ENCODE measurements around the gene CACNA2D2. TPM values are rescaled to one million over a fixed set of nuclear protein-coding genes. Genes with fewer than 3 reads are reported as not detected.

Gene CACNA2D2
- total and polyA plus RNA-seq, 2 of the 8 experiments (the other 6 are each of a cell fraction or from before 2014, with no cell fraction given) = 14.1 to 25.0 TPM

- no peak for FAIRE-seq
- Histone ChIP-seq H4K91ac (replicated peaks; ENCODE audit: insufficient read length, low read length) (no peak overlapping the region), H3K36me3 (ENCODE audit: control insufficient read depth in 2 of 4, insufficient read depth in 4 of 4, low read length in 3 of 4) (no peaks in the 10 kb centered on the region), H3K23me2 (ENCODE audit: low read depth, low read length) (no peaks in the 10 kb centered on the region; the same call in 1 of the 2 replicates), H4K20me1 (replicated peaks in 1 of 2; ENCODE audit: control insufficient read depth in 1 of 2, insufficient read depth in 2 of 2, low read length in 2 of 2) (peaks cover 1 to 6% of the 10 kb centered on the region in 2 experiments), H3K9ac (replicated peaks in 1 of 4; ENCODE audit: extremely low read depth in 1 of 4, low read depth in 3 of 4, low read length in 3 of 4) (no peak overlapping the region), H3K4ac (replicated peaks; ENCODE audit: insufficient read length, low read depth, low read length) (no peak overlapping the region), H2BK20ac (ENCODE audit: low read length) (no peak overlapping the region), H2AFZ (ENCODE audit: low read length) (no peak overlapping the region), H2BK120ac (replicated peaks; ENCODE audit: low read depth, low read length) (no peak overlapping the region), H3K4me1 (replicated peaks in 1 of 4; ENCODE audit: control insufficient read depth in 3 of 4, insufficient read depth in 4 of 4, low read length in 3 of 4) (peaks cover 0 to 10% (median 2%) of the 10 kb centered on the region in 4 experiments; a peak in 5 of 7 replicates), H3K18ac (ENCODE audit: extremely low read depth, low read length) (no peak overlapping the region), H2BK5ac (ENCODE audit: low read depth, low read length) (no peak overlapping the region), H3K56ac (replicated peaks; ENCODE audit: insufficient read length, low read depth, low read length) (no peak overlapping the region), H3K14ac (ENCODE audit: insufficient read length) (no peak overlapping the region), H3K23ac (ENCODE audit: insufficient read length) (no peak overlapping the region), H3K4me3 (ENCODE audit: extremely low read depth in 1 of 4, insufficient read depth in 2 of 4, low read depth in 3 of 4, low read length in 4 of 4) (no peak overlapping the region), H3K9me3 (ENCODE audit: insufficient read depth in 2 of 2, low read depth in 1 of 2, low read length in 1 of 2) (no peaks in the 10 kb centered on the region), H3K27me3 (replicated peaks in 1 of 4; ENCODE audit: control insufficient read depth in 3 of 4, extremely low read depth in 1 of 4, insufficient read depth in 3 of 4, low read length in 3 of 4) (peaks cover 0 to 3% (median 0%) of the 10 kb centered on the region in 4 experiments; a peak in 1 of 7 replicates), H3K79me1 (ENCODE audit: low read depth, low read length) (no peaks in the 10 kb centered on the region; the same call in none of the 2 replicates), H2AK5ac (ENCODE audit: low read depth, low read length) (no peak overlapping the region), H2BK15ac (ENCODE audit: low read length) (no peak overlapping the region), H3K27ac (ENCODE audit: low read depth, low read length) (no peak overlapping the region), H2BK12ac (ENCODE audit: low read depth, low read length) (no peak overlapping the region), H4K8ac (ENCODE audit: extremely low read depth, insufficient read depth, low read length) (no peak overlapping the region), H3K4me2 (ENCODE audit: insufficient read depth in 1 of 2, low read depth in 2 of 2, low read length in 2 of 2) (no peak overlapping the region), H3K79me2 (ENCODE audit: control insufficient read depth in 1 of 2, insufficient read depth in 2 of 2, low read length in 2 of 2) (no peaks in the 10 kb centered on the region), H4K5ac (ENCODE audit: insufficient read length, low read depth, low read length) (no peak overlapping the region)
- TF ChIP-seq ATF3 (IDR thresholded peaks at IDR 0.05; ENCODE audit: insufficient read depth, low read depth, low read length) (no peak), KDM5A (IDR thresholded peaks at IDR 0.05; ENCODE audit: low read length) (no peak), BRCA1 (IDR thresholded peaks at IDR 0.05; ENCODE audit: low read depth, low read length) (no peak), FOSL1 (IDR thresholded peaks at IDR 0.05; ENCODE audit: insufficient read depth, low read depth, low read length) (no peak), EGR1 (IDR thresholded peaks at IDR 0.05; ENCODE audit: borderline replicate concordance, low read depth, low read length) (no peak), POU5F1 (IDR thresholded peaks at IDR 0.05; ENCODE audit: low read depth, low read length) (no peak), TBP (IDR thresholded peaks at IDR 0.05; ENCODE audit: low read depth, low read length) (no peak), SIX5 (IDR thresholded peaks at IDR 0.05; ENCODE audit: low read depth, low read length) (no peak), SRF (IDR thresholded peaks at IDR 0.05; ENCODE audit: low read depth, low read length) (no peak)
- WGBS, 2 experiments (ENCODE audit: extremely low coverage in 1 of 2, insufficient coverage in 1 of 2, insufficient read length in 1 of 2, insufficient replicate concordance in 2 of 2, low coverage in 1 of 2, low lambda C conversion rate in 2 of 2, missing lambda C conversion rate in 1 of 2) = 84% methylated on average over 10 of the region's 10 CpGs; no CpG with 5 or more reads in 1 of the 2 experiments
- DNase-seq (ENCODE audit: low read depth in 1 of 2, low spot score in 2 of 2) = no peak
- ChIA-PET POLR2A (ENCODE audit: partially characterized antibody) (interaction anchor here (1.3 kb wide), 1 partner anchor 12 kb away, joined by 4 read pairs; no protein-coding TSS in a partner anchor), CTCF (ENCODE audit: partially characterized antibody) (interaction anchor here (0.6 to 2.8 kb wide), 4 partner anchors 10 to 30 kb away, joined by 3 to 15 read pairs (median 8); no protein-coding TSS in a partner anchor)
Observed at GRCh38 chr3:50467919-50468318, 35.5 kb downstream of the CACNA2D2 start.

Data from H1 (cell line).